K562 (cell line): Measurements from ENCODE around the gene BCL2A1. TPM values are rescaled to one million over a fixed set of nuclear protein-coding genes. Genes with fewer than 3 reads are reported as not detected.

Experiments used
- ATAC-seq: fragments of 200-7000 bp; cut with Tn5 transposase; 3 replicates; pipeline ENCODE4 v1.9.1; 2020; ENCODE audit warnings: moderate library complexity
- BruUV-seq: library from RNA; stranded (reverse); fragments of 400-500 nt; replicated peaks from 2 replicates; lab custom pipeline; 2021; lab: Mats Ljungman, UMichigan
- CTCF ChIA-PET: fragments of 300-600 bp; formaldehyde crosslinking; extraction: SDS; loops from one replicate; lab custom pipeline; 2021; ENCODE audit warnings: low intra/inter-chr PET ratio; lab: Yijun Ruan, JAX
- POLR2A ChIA-PET: fragments of 300-600, 350-650 bp; sonication (Branson Sonifier 250); formaldehyde crosslinking; extraction: SDS; loops from one replicate; lab custom pipeline; 2021; ENCODE audit warnings: antibody characterized with exemption, inconsistent platforms; lab: Yijun Ruan, JAX
- DNase-seq, 4 experiments: peaks; one replicate each; pipeline versions ENCODE4 v3.0.0 to v3.0.0-alpha.2; 2011 to 2018; ENCODE audit warnings: low spot score in 3 of 4, mixed read lengths in 3 of 4; ENCODE audit errors: extremely low read depth in 1 of 4
- FAIRE-seq: peaks from 2 replicates; lab custom pipeline; 2011; peaks lifted over from hg19 to GRCh38; lab: Jason Lieb, UNC
- H2AFZ ChIP-seq: 2 replicates; pipeline ENCODE4 v1.6.0; 2011; ENCODE audit warnings: low read depth, low read length, control low read depth, inconsistent platforms
- H3K27ac ChIP-seq: fragments of 200-600 bp; 3 replicates; pipeline ENCODE4 v1.8.0; 2011; ENCODE audit warnings: low read depth, mild to moderate bottlenecking, control low read depth, inconsistent platforms, low read length, moderate library complexity, mixed read lengths; ENCODE audit errors: extremely low read depth
- H3K27me3 ChIP-seq, 2 experiments: fragments of 300-600 bp in 1 of 2; 2 replicates in 1 of 2; 3 replicates in 1 of 2; pipeline versions ENCODE4 v1.6.0 to v1.8.0; 2011; ENCODE audit warnings: inconsistent platforms in 2 of 2, low read length in 2 of 2, mild to moderate bottlenecking in 1 of 2, mixed read lengths in 1 of 2, moderate library complexity in 1 of 2; ENCODE audit not compliant: control insufficient read depth in 2 of 2, insufficient read depth in 2 of 2
- H3K36me3 ChIP-seq: fragments of 300-600 bp; 3 replicates; pipeline ENCODE4 v1.8.0; 2011; ENCODE audit warnings: mild to moderate bottlenecking, low read length, inconsistent platforms; ENCODE audit not compliant: control insufficient read depth, insufficient read depth
- H3K4me1 ChIP-seq, 2 experiments: fragments of 200-600 bp in 1 of 2; replicated peaks in 1 of 2; 2 replicates in 1 of 2; 3 replicates in 1 of 2; pipeline versions ENCODE4 v1.5.1 to v1.8.0; 2011; ENCODE audit warnings: inconsistent platforms in 2 of 2, low read length in 2 of 2, mild to moderate bottlenecking in 1 of 2, mixed read lengths in 1 of 2, moderate library complexity in 1 of 2; ENCODE audit not compliant: control insufficient read depth in 2 of 2, insufficient read depth in 2 of 2
- H3K4me2 ChIP-seq: 2 replicates; pipeline ENCODE4 v1.6.1; 2011; ENCODE audit warnings: low read length, control low read depth, inconsistent platforms, mixed read lengths; ENCODE audit not compliant: insufficient read depth
- H3K4me3 ChIP-seq: fragments of 200-600 bp; sonication (generic), shearing (Covaris generic); 2 replicates; pipeline ENCODE4 v1.5.1; 2016; ENCODE audit warnings: control low read depth, inconsistent platforms
- H3K79me2 ChIP-seq: fragments of 200-600 bp; 3 replicates; pipeline ENCODE4 v1.8.0; 2011; ENCODE audit warnings: low read length, inconsistent platforms; ENCODE audit not compliant: control insufficient read depth, insufficient read depth
- H3K9ac ChIP-seq, 2 experiments: 2 replicates each; pipeline versions ENCODE4 v1.6.0 to v1.6.1; 2011; ENCODE audit warnings: low read depth in 2 of 2, low read length in 2 of 2, control low read depth in 1 of 2, inconsistent platforms in 1 of 2, mild to moderate bottlenecking in 1 of 2, mixed read lengths in 1 of 2; ENCODE audit not compliant: insufficient read depth in 1 of 2
- H3K9me1 ChIP-seq: one replicate; pipeline ENCODE4 v1.6.0; 2011; ENCODE audit warnings: inconsistent platforms, mild to moderate bottlenecking, low read length, moderate library complexity; ENCODE audit not compliant: control insufficient read depth, insufficient read depth
- H3K9me3 ChIP-seq: replicated peaks from 2 replicates; pipeline ENCODE4 v1.5.1; 2011; ENCODE audit warnings: low read depth, low read length, inconsistent platforms; ENCODE audit not compliant: control insufficient read depth, insufficient read depth
- H4K20me1 ChIP-seq: replicated peaks from 2 replicates; pipeline ENCODE4 v1.6.1; 2011; ENCODE audit warnings: low read length, inconsistent platforms, mixed read lengths; ENCODE audit not compliant: control insufficient read depth, insufficient read depth
- ELF2 ChIP-seq: fragments of 250-450 bp; sonication (Bioruptor Pico); IDR thresholded peaks from 2 replicates; pipeline ENCODE4 v1.5.0; 2021; ENCODE audit warnings: mild to moderate bottlenecking
- MXI1 ChIP-seq: IDR thresholded peaks from 2 replicates; pipeline ENCODE4 v1.6.1; 2011; ENCODE audit warnings: low read depth, mild to moderate bottlenecking, improper control_type of control experiment, low read length
- NR2C2 ChIP-seq, 2 experiments: fragments of 200-800 bp in 1 of 2; sonication (Bioruptor generic) in 1 of 2; sonication (generic) in 1 of 2; formaldehyde crosslinking in 1 of 2; IDR thresholded peaks; 2 replicates each; pipeline versions ENCODE4 v1.6.1 to v1.8.0; 2016 to 2022; ENCODE audit warnings: mild to moderate bottlenecking in 1 of 2, missing compliant biosample characterization in 1 of 2, missing genetic modification characterization in 1 of 2, missing genetic modification reagents in 1 of 2
- PRDM10 ChIP-seq: fragments of 450-650 bp; IDR thresholded peaks from 2 replicates; pipeline ENCODE4 v1.6.1; 2018; ENCODE audit not compliant: partially characterized antibody
- RB1 ChIP-seq: fragments of 450-650 bp; IDR thresholded peaks from 2 replicates; pipeline ENCODE4 v1.6.1; 2017; ENCODE audit warnings: low read depth, mild to moderate bottlenecking
- RBM14 ChIP-seq: fragments of 200-400 bp; formaldehyde crosslinking; IDR thresholded peaks from 2 replicates; pipeline ENCODE4 v1.6.1; 2018; ENCODE audit warnings: low read depth, mild to moderate bottlenecking, low read length, moderate library complexity, borderline replicate concordance; ENCODE audit not compliant: insufficient read depth
- SIN3A ChIP-seq, 2 experiments: fragments of 150-350 bp in 1 of 2; IDR thresholded peaks; 2 replicates each; pipeline ENCODE4 v1.6.1; 2011 to 2016; ENCODE audit warnings: borderline replicate concordance in 2 of 2, low read depth in 2 of 2, low read length in 2 of 2, mild to moderate bottlenecking in 2 of 2, moderate library complexity in 2 of 2; ENCODE audit not compliant: control insufficient read depth in 1 of 2
- TCF3 ChIP-seq: sonication (generic); formaldehyde crosslinking; IDR thresholded peaks from 2 replicates; pipeline ENCODE4 v1.4.0; 2020; ENCODE audit warnings: mild to moderate bottlenecking, missing genetic modification reagents
- VEZF1 ChIP-seq: fragments of 200-800 bp; sonication (Bioruptor generic); IDR thresholded peaks from 2 replicates; pipeline ENCODE4 v1.6.1; 2017; ENCODE audit warnings: missing genetic modification characterization, missing compliant biosample characterization
- YY1 ChIP-seq, 3 experiments: IDR thresholded peaks; 2 replicates each; pipeline ENCODE4 v1.6.1; 2011; ENCODE audit warnings: low read length in 2 of 3, mild to moderate bottlenecking in 2 of 3, moderate library complexity in 2 of 3, borderline replicate concordance in 1 of 3, control low read depth in 1 of 3, low read depth in 1 of 3; ENCODE audit not compliant: insufficient read depth in 3 of 3, insufficient replicate concordance in 2 of 3, control insufficient read depth in 1 of 3, insufficient read length in 1 of 3; ENCODE audit errors: extremely low read depth in 1 of 3
- ZC3H4 ChIP-seq: sonication (generic); formaldehyde crosslinking; IDR thresholded peaks from 2 replicates; pipeline ENCODE4 v1.9.0; 2021; ENCODE audit warnings: missing genetic modification reagents, borderline replicate concordance
- ZFPM2 ChIP-seq: fragments of 250-450 bp; sonication (Bioruptor Pico); IDR thresholded peaks from 2 replicates; pipeline ENCODE4 v1.5.1; 2022; ENCODE audit warnings: mild to moderate bottlenecking
- ZKSCAN1 ChIP-seq: fragments of 150-350 bp; IDR thresholded peaks from 2 replicates; pipeline ENCODE4 v1.6.1; 2016; ENCODE audit warnings: low read depth, low read length
- ZNF165 ChIP-seq: fragments of 250-450 bp; sonication (Bioruptor Pico); IDR thresholded peaks from 2 replicates; pipeline ENCODE4 v1.4.0; 2020; ENCODE audit warnings: borderline replicate concordance
- ZNF75A ChIP-seq: fragments of 450-650 bp; formaldehyde crosslinking; IDR thresholded peaks from 2 replicates; pipeline ENCODE4 v1.4.0; 2020; ENCODE audit warnings: mild to moderate bottlenecking
- WGBS: fragments of 100-300 bp; shearing (Covaris generic); methylation state at CpG from one replicate; pipeline ENCODE4 v1.1.6; 2016; ENCODE audit warnings: low coverage, mixed read lengths; ENCODE audit not compliant: insufficient coverage; ENCODE audit errors: missing lambda C conversion rate; 5-methylcytosine and 5-hydroxymethylcytosine counted together
- in situ Hi-C: fragments of 300-500 bp; cut with MboI; formaldehyde crosslinking; loops from 4 replicates; pipeline ENCODE4 v1.15.0; 2018; ENCODE audit warnings: inconsistent platforms, mixed read lengths
- intact Hi-C: fragments of 100-400 bp; cut with micrococcal nuclease; formaldehyde crosslinking; loops from 2 replicates; pipeline ENCODE4 v1.14.2; 2022
- polyA plus RNA-seq, 8 experiments: library from polyadenylated mRNA; depleted of rRNA in 4 of 8; stranded (reverse) in 5 of 8; unstranded in 3 of 8; fragments of >200 nt; fragmentation: Nextera tagmentation in 2 of 8; fragmentation: Illumina TruSeq in 1 of 8; extraction: Ambion mirVana in 2 of 8; extraction: Trizol in 1 of 8; gene quantifications; 2 replicates each; pipeline versions ENCODE4 v1.2.1 to v1.2.3, GENCODE V29; 2011 to 2014; ENCODE audit warnings: inconsistent platforms in 1 of 8, missing spikeins in 1 of 8
- total RNA-seq, 7 experiments: library from RNA; depleted of rRNA in 6 of 7; stranded (reverse); fragments of >200 nt in 6 of 7; fragmentation: Illumina TruSeq in 2 of 7; extraction: Trizol in 2 of 7; gene quantifications; 2 replicates each; pipeline versions ENCODE4 v1.2.1 to v1.2.3, GENCODE V29; 2011 to 2021; ENCODE audit warnings: low replicate concordance in 1 of 7

BCL2A1 gene
- total and polyA plus RNA-seq, 9 of the 15 experiments (the other 6 are each of a cell fraction or from before 2014, with no cell fraction given) = 0.11 to 1.2 (median 0.25) TPM; not detected in 4

DNA sequence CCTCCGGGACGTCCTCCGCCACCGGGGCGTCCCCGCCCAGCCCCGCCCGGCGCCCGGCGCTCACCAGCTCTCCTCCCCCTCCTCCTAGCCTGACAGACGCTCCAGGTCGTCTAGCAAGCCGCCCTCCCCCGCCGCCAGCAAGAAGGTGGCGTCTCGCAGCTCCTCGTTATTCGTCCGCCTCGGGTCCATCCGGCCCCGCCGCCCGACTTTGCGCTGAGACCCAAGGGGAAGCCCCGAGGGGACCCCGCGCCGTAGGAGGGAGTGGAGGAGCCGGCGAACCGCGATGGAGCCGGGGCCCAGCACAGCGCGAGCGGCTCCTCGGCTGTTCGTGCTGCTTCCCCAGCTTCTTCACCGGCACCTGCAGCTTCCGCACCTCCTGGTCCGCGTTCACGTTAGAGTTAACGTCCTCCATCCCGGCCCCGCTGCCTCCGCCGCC lies 47.9 kb downstream of the BCL2A1 start:
- peak overlapping the region; percentile 84 for H2AFZ ChIP-seq
- H3K4me3 ChIP-seq = peak overlapping the region; percentile 93
- peak overlapping the region; percentile 91 for H3K27ac ChIP-seq
- no TSS peak for BruUV-seq
- peaks cover 10 to 20% of the 10 kb centered on the region in 2 experiments; a peak in 4 of 5 replicates for H3K4me1 ChIP-seq
- H3K79me2 ChIP-seq = peaks cover 38% of the 10 kb centered on the region
- H3K27me3 ChIP-seq = no peaks in the 10 kb centered on the region
- peaks cover 32% of the 10 kb centered on the region for H3K36me3 ChIP-seq
- CTCF ChIA-PET = no interaction called here
- H3K9ac ChIP-seq = peak overlapping the region; percentile 89 to 99
- H3K9me1 ChIP-seq = no peaks in the 10 kb centered on the region
- intact Hi-C loops = loop anchor here (2.0 to 5.0 kb wide), 2 partner anchors 69 to 234 kb away; no protein-coding TSS in a partner anchor
- peak; percentile 83 to 86 (median 84) for DNase-seq
- ATAC-seq = peak; percentile 88
- no peaks in the 10 kb centered on the region for H4K20me1 ChIP-seq
- in situ Hi-C loops = no loop called here
- FAIRE-seq = peak; percentile 35
- H3K9me3 ChIP-seq = peaks cover 35% of the 10 kb centered on the region
- 0% methylated on average over 13 of the region's 51 CpGs for WGBS
- H3K4me2 ChIP-seq = peak overlapping the region; percentile 91
- POLR2A ChIA-PET = interaction anchor here (0.5 to 2.8 kb wide), 14 partner anchors 9 to 1623 kb away, joined by 3 to 15 read pairs (median 4); no protein-coding TSS in a partner anchor
- peak; percentile 41; the same call in 1 of the 2 replicates for TF ChIP-seq ZNF165 (CRISPR knock-in tag)
- TF ChIP-seq YY1 (IDR thresholded peaks at IDR 0.05; ENCODE audit: borderline replicate concordance in 1 of 3, control insufficient read depth in 1 of 3, extremely low read depth in 1 of 3, insufficient read depth in 3 of 3, insufficient read length in 1 of 3, insufficient replicate concordance in 2 of 3, low read depth in 1 of 3, low read length in 2 of 3) = peak in 1 of 3 experiments; percentile 25
- TF ChIP-seq TCF3 (CRISPR knock-in tag) = no peak
- TF ChIP-seq ZC3H4 (CRISPR knock-in tag) = no peak
- TF ChIP-seq RBM14 = 0 out of 2 replicates have a peak, but pooled peaks have one; percentile 73
- TF ChIP-seq MXI1 = 0 out of 2 replicates have a peak, but pooled peaks have one; percentile 7
- TF ChIP-seq ELF2 (CRISPR knock-in tag) = 0 out of 2 replicates have a peak, but pooled peaks have one; percentile 31
- TF ChIP-seq ZKSCAN1 = 0 out of 2 replicates have a peak, but pooled peaks have one; percentile 28
- TF ChIP-seq RB1 = peak; percentile 29; the same call in 1 of the 2 replicates
- no peak for TF ChIP-seq ZNF75A (CRISPR knock-in tag)
- peak; percentile 95 for TF ChIP-seq VEZF1 (CRISPR knock-in tag)
- TF ChIP-seq ZFPM2 (CRISPR knock-in tag) = no peak
- TF ChIP-seq PRDM10 = peak; percentile 1
- peak; percentile 6; the same call in 1 of the 2 replicates for TF ChIP-seq NR2C2 (CRISPR knock-in tag; IDR thresholded peaks at IDR 0.05)
- TF ChIP-seq NR2C2 (tag; IDR thresholded peaks at IDR 0.05) = no peak
- TF ChIP-seq SIN3A (IDR thresholded peaks at IDR 0.05; ENCODE audit: borderline replicate concordance in 2 of 2, control insufficient read depth in 1 of 2, low read depth in 2 of 2, low read length in 2 of 2) = peak; percentile 58 to 60; a peak in 1 of 4 replicates
